Esophagus muscularis mucosa (tissue), 4 donors: ENCODE data around the gene GPC5. TPM values are rescaled to one million over a fixed set of nuclear protein-coding genes. Genes with fewer than 3 reads are reported as not detected.

Experiments
- DNase-seq: peaks from one replicate; pipeline ENCODE4 v3.0.0-alpha.2; 2017; ENCODE audit errors: extremely low spot score
- H3K27ac ChIP-seq, 4 donors: fragments of 200-600 bp; sonication (generic); replicated peaks in 1 of 4; 1 replicate in 3 of 4; 2 replicates in 1 of 4; pipeline ENCODE4 v1.5.1; 2016 to 2019; ENCODE audit warnings: mild to moderate bottlenecking in 1 of 4
- H3K27me3 ChIP-seq, 4 donors: fragments of 200-600 bp; sonication (generic); one replicate each; pipeline versions ENCODE4 v1.5.1 to v1.6.0; 2016 to 2019
- H3K36me3 ChIP-seq, 4 donors: fragments of 200-600 bp; sonication (generic); one replicate each; pipeline ENCODE4 v1.5.1; 2016 to 2019
- H3K4me1 ChIP-seq, 4 donors: fragments of 200-600 bp; sonication (generic); one replicate each; pipeline ENCODE4 v1.5.1; 2016 to 2019
- H3K4me3 ChIP-seq, 4 donors: fragments of 200-600 bp; sonication (generic); 1 replicate in 2 of 4; 2 replicates in 2 of 4; pipeline ENCODE4 v1.5.1; 2016 to 2019; ENCODE audit warnings: mild to moderate bottlenecking in 4 of 4, moderate library complexity in 1 of 4
- H3K9me3 ChIP-seq, 4 donors: fragments of 200-600 bp; sonication (generic); 1 replicate in 3 of 4; 2 replicates in 1 of 4; pipeline ENCODE4 v1.5.1; 2016 to 2019
- EP300 ChIP-seq: sonication (generic); formaldehyde crosslinking; IDR thresholded peaks from one replicate; pipeline ENCODE4 v1.6.1; 2017; ENCODE audit warnings: antibody characterized with exemption
- POLR2A ChIP-seq: fragments of 450-650 bp; IDR thresholded peaks from one replicate; pipeline ENCODE4 v1.6.1; 2017; ENCODE audit warnings: antibody characterized with exemption, moderate library complexity, mild to moderate bottlenecking, low read depth
- POLR2AphosphoS5 ChIP-seq, 2 donors: sonication (generic); formaldehyde crosslinking; IDR thresholded peaks; one replicate each; pipeline ENCODE4 v1.6.1; 2017; ENCODE audit warnings: antibody characterized with exemption in 2 of 2
- WGBS: methylation state at CpG from one replicate; pipeline ENCODE4 v1.1.5; 2018; 5-methylcytosine and 5-hydroxymethylcytosine counted together
- intact Hi-C: fragments of 100-400 bp; cut with DNase I; formaldehyde crosslinking; loops from one replicate; pipeline ENCODE4 v1.15.1; 2023
- total RNA-seq, 4 donors: library from RNA; depleted of rRNA; stranded (reverse); fragments of >200 nt; gene quantifications; one replicate each; pipeline versions ENCODE4 v1.1.0 to v1.2.1, GENCODE V29; 2016
- TF ChIP-seq, protein P1 (sequence below), 3 experiments: fragments of 200-600 bp in 2 of 3; fragments of 450-650 bp in 1 of 3; sonication (generic) in 2 of 3; IDR thresholded peaks; one replicate each; pipeline ENCODE4 v1.5.1; 2017 to 2019; ENCODE audit warnings: antibody characterized with exemption in 3 of 3, mild to moderate bottlenecking in 2 of 3, moderate library complexity in 1 of 3

GPC5 gene
- total RNA-seq, 4 donors from 2014 or later: 0.13 to 0.42 (median 0.33) TPM; not detected in 1

- intact Hi-C loops: no loop called here
- no peak for DNase-seq
- TF ChIP-seq POLR2A: no peak
- H3K4me1 ChIP-seq: no peaks in the 10 kb centered on the region
- 72% methylated on average over 3 of the region's 3 CpGs for WGBS
- no peak overlapping the region for H3K4me3 ChIP-seq
- no peaks in the 10 kb centered on the region for H3K27me3 ChIP-seq
- H3K27ac ChIP-seq: no peak overlapping the region
- H3K36me3 ChIP-seq: no peaks in the 10 kb centered on the region
- H3K9me3 ChIP-seq: no peaks in the 10 kb centered on the region
Observed at GRCh38 chr13:92379371-92379770, 981.0 kb downstream of the GPC5 start.

- no peaks in the 10 kb centered on the region for H3K36me3 ChIP-seq
- TF ChIP-seq POLR2AphosphoS5 (IDR thresholded peaks at IDR 0.05) (no peak), EP300 (no peak), POLR2A (no peak)
- TF ChIP-seq, protein P1, sequence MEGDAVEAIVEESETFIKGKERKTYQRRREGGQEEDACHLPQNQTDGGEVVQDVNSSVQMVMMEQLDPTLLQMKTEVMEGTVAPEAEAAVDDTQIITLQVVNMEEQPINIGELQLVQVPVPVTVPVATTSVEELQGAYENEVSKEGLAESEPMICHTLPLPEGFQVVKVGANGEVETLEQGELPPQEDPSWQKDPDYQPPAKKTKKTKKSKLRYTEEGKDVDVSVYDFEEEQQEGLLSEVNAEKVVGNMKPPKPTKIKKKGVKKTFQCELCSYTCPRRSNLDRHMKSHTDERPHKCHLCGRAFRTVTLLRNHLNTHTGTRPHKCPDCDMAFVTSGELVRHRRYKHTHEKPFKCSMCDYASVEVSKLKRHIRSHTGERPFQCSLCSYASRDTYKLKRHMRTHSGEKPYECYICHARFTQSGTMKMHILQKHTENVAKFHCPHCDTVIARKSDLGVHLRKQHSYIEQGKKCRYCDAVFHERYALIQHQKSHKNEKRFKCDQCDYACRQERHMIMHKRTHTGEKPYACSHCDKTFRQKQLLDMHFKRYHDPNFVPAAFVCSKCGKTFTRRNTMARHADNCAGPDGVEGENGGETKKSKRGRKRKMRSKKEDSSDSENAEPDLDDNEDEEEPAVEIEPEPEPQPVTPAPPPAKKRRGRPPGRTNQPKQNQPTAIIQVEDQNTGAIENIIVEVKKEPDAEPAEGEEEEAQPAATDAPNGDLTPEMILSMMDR (IDR thresholded peaks at IDR 0.05): no peak
- H3K9me3 ChIP-seq: no peaks in the 10 kb centered on the region
- no peaks in the 10 kb centered on the region for H3K4me1 ChIP-seq
- no peak overlapping the region for H3K27ac ChIP-seq
- no peak overlapping the region for H3K4me3 ChIP-seq
- intact Hi-C loops: no loop called here
- WGBS: 62% methylated on average over 5 of the region's 5 CpGs
- DNase-seq: no peak
- H3K27me3 ChIP-seq: no peaks in the 10 kb centered on the region
Observed at GRCh38 chr13:92384410-92384809, 986.0 kb downstream of the GPC5 start.

DNA sequence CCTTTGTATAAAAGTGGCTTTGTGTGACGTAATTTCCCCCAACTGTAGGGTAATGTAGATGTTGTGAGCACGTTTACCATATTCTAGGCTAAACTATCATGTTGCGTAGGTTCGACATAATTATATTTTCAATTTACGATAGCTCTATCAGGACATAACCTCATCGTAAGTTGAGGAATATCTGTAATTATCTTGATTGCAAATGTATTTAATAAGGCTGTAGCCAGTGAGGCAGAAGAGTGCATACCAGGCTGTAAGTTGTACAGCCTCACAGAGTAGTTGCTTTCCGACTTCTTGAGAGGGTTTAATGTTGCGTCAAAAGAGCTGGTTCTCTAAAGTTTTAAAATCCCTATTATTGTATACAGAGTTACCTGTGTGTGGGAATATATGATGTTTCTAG lies 988.8 kb downstream of the GPC5 start:
- Histone ChIP-seq H3K4me1 (no peaks in the 10 kb centered on the region), H3K9me3 (no peaks in the 10 kb centered on the region), H3K36me3 (no peaks in the 10 kb centered on the region), H3K27ac (no peak overlapping the region), H3K27me3 (no peaks in the 10 kb centered on the region), H3K4me3 (no peak overlapping the region)
- intact Hi-C loops: no loop called here
- 84% methylated on average over 8 of the region's 8 CpGs for WGBS
- no peak for DNase-seq
- TF ChIP-seq POLR2AphosphoS5 (IDR thresholded peaks at IDR 0.05): no peak
- no peak for TF ChIP-seq POLR2A
- TF ChIP-seq EP300: no peak
- TF ChIP-seq, protein P1 (IDR thresholded peaks at IDR 0.05): no peak

DNA sequence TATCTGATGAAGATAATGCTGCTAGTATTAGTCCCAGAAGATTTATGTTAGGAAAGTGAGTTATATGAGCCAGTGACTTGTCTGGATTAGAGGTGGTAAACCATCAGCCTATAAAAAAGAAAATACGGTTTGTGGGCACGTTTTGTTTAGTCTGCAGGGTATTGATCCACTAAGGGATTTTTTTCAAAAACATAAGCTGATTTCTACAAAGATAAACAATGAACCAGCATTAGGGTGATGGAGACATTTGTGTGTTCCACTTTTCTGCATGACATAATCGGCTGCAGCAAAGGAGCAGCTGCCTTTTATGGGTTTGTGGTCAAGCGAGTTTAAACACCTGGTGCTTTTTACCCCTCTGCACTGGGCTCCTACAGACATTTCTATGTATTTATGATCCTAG lies 991.8 kb downstream of the GPC5 start:
- TF ChIP-seq POLR2AphosphoS5 (IDR thresholded peaks at IDR 0.05): no peak
- TF ChIP-seq, protein P1 (IDR thresholded peaks at IDR 0.05): no peak
- WGBS: 60% methylated on average over 4 of the region's 4 CpGs
- H3K4me3 ChIP-seq: no peak overlapping the region
- no peaks in the 10 kb centered on the region for H3K36me3 ChIP-seq
- no peak for DNase-seq
- H3K27me3 ChIP-seq: no peaks in the 10 kb centered on the region
- H3K27ac ChIP-seq: no peak overlapping the region
- intact Hi-C loops: no loop called here
- no peaks in the 10 kb centered on the region for H3K4me1 ChIP-seq
- H3K9me3 ChIP-seq: no peaks in the 10 kb centered on the region

- no peak for DNase-seq
- intact Hi-C loops: no loop called here
- H3K27ac ChIP-seq: no peak overlapping the region
- no peaks in the 10 kb centered on the region for H3K36me3 ChIP-seq
- H3K4me1 ChIP-seq: no peaks in the 10 kb centered on the region
- no peak overlapping the region for H3K4me3 ChIP-seq
- no peaks in the 10 kb centered on the region for H3K27me3 ChIP-seq
- H3K9me3 ChIP-seq: no peaks in the 10 kb centered on the region
- TF ChIP-seq POLR2A: no peak
- TF ChIP-seq, protein P1 (IDR thresholded peaks at IDR 0.05): no peak
- TF ChIP-seq POLR2AphosphoS5 (IDR thresholded peaks at IDR 0.05): no peak
- no peak for TF ChIP-seq EP300
- WGBS: 87% methylated on average over 3 of the region's 3 CpGs
Observed at GRCh38 chr13:92403606-92404005, 1005.2 kb downstream of the GPC5 start.
